Skeletal muscle tissue (tissue), 4 donors: ENCODE measurements around the gene ZGPAT. TPM values are rescaled to one million over a fixed set of nuclear protein-coding genes. Genes with fewer than 3 reads are reported as not detected.

Experiments used
- H3K27ac ChIP-seq: one replicate; pipeline ENCODE4 v1.7.0; 2013; ENCODE audit warnings: mild to moderate bottlenecking, low read depth, low read length, inconsistent platforms
- H3K27me3 ChIP-seq, 3 donors: one replicate each; pipeline ENCODE4 v1.7.0; 2013; ENCODE audit warnings: low read length in 3 of 3; ENCODE audit not compliant: control insufficient read depth in 3 of 3, insufficient read depth in 3 of 3
- H3K36me3 ChIP-seq, 3 donors: one replicate each; pipeline ENCODE4 v1.7.0; 2013; ENCODE audit warnings: low read length in 3 of 3; ENCODE audit not compliant: control insufficient read depth in 3 of 3, insufficient read depth in 3 of 3
- H3K4me1 ChIP-seq, 3 donors: one replicate each; pipeline ENCODE4 v1.7.0; 2013; ENCODE audit warnings: low read length in 3 of 3, mild to moderate bottlenecking in 3 of 3; ENCODE audit not compliant: control insufficient read depth in 3 of 3, insufficient read depth in 3 of 3
- H3K4me3 ChIP-seq, 3 donors: one replicate each; pipeline ENCODE4 v1.7.0; 2013; ENCODE audit warnings: low read length in 3 of 3
- H3K9ac ChIP-seq, 3 donors: one replicate each; pipeline ENCODE4 v1.7.0; 2013; ENCODE audit warnings: low read length in 3 of 3, mild to moderate bottlenecking in 3 of 3, moderate library complexity in 2 of 3, low read depth in 1 of 3
- H3K9me3 ChIP-seq, 3 donors: one replicate each; pipeline ENCODE4 v1.7.0; 2013; ENCODE audit warnings: low read length in 3 of 3; ENCODE audit not compliant: control insufficient read depth in 3 of 3
- total RNA-seq: library from RNA; depleted of rRNA; stranded (reverse); fragments of >200 nt; gene quantifications from one replicate; pipeline ENCODE4 v1.2.3, GENCODE V29; 2014
- donor health status: Osteomylitis.

Gene ZGPAT
- total RNA-seq, 1 donor from 2014 or later = 6.8 TPM

- H3K36me3 ChIP-seq = peaks cover 0 to 2% (median 0%) of the 10 kb centered on the region in 3 donors
- H3K4me3 ChIP-seq = no peak overlapping the region
- H3K9me3 ChIP-seq = no peaks in the 10 kb centered on the region
- H3K9ac ChIP-seq = no peak overlapping the region
- no peak overlapping the region for H3K27ac ChIP-seq
- H3K27me3 ChIP-seq = no peaks in the 10 kb centered on the region
- H3K4me1 ChIP-seq = no peaks in the 10 kb centered on the region
Observed at GRCh38 chr20:63750807-63751470, 43.1 kb downstream of the ZGPAT start.

GRCh38 chr20:63751471-63752271 is 43.8 kb downstream of the ZGPAT start:
- Histone ChIP-seq H3K27ac (no peak overlapping the region), H3K4me3 (no peak overlapping the region), H3K9ac (no peak overlapping the region), H3K4me1 (no peaks in the 10 kb centered on the region), H3K9me3 (no peaks in the 10 kb centered on the region), H3K27me3 (no peaks in the 10 kb centered on the region), H3K36me3 (peaks cover 0 to 2% (median 0%) of the 10 kb centered on the region in 3 donors)

GRCh38 chr20:63752411-63753101 is 44.7 kb downstream of the ZGPAT start:
- H3K36me3 ChIP-seq = peaks cover 0 to 3% (median 0%) of the 10 kb centered on the region in 3 donors
- H3K4me3 ChIP-seq = no peak overlapping the region
- H3K9ac ChIP-seq = no peak overlapping the region
- no peaks in the 10 kb centered on the region for H3K4me1 ChIP-seq
- no peaks in the 10 kb centered on the region for H3K27me3 ChIP-seq
- no peaks in the 10 kb centered on the region for H3K9me3 ChIP-seq
- no peak overlapping the region for H3K27ac ChIP-seq

- Histone ChIP-seq H3K27ac (no peak overlapping the region), H3K36me3 (peaks cover 0 to 3% (median 0%) of the 10 kb centered on the region in 3 donors), H3K9me3 (no peaks in the 10 kb centered on the region), H3K9ac (no peak overlapping the region), H3K27me3 (no peaks in the 10 kb centered on the region), H3K4me1 (no peaks in the 10 kb centered on the region), H3K4me3 (no peak overlapping the region)
Observed at GRCh38 chr20:63753381-63753780, 45.5 kb downstream of the ZGPAT start.

GRCh38 chr20:63754008-63754407 is 46.2 kb downstream of the ZGPAT start:
- Histone ChIP-seq H3K27me3 (no peaks in the 10 kb centered on the region), H3K9me3 (no peaks in the 10 kb centered on the region), H3K4me1 (no peaks in the 10 kb centered on the region), H3K27ac (no peak overlapping the region), H3K4me3 (no peak overlapping the region), H3K36me3 (peaks cover 0 to 3% (median 0%) of the 10 kb centered on the region in 3 donors), H3K9ac (no peak overlapping the region)

GRCh38 chr20:63755933-63756647 is 48.3 kb downstream of the ZGPAT start:
- H3K9me3 ChIP-seq = no peaks in the 10 kb centered on the region
- peaks cover 0 to 2% (median 0%) of the 10 kb centered on the region in 3 donors for H3K36me3 ChIP-seq
- no peak overlapping the region for H3K4me3 ChIP-seq
- H3K27me3 ChIP-seq = no peaks in the 10 kb centered on the region
- no peak overlapping the region for H3K27ac ChIP-seq
- H3K4me1 ChIP-seq = no peaks in the 10 kb centered on the region
- no peak overlapping the region for H3K9ac ChIP-seq

- Histone ChIP-seq H3K27me3 (no peaks in the 10 kb centered on the region), H3K36me3 (peaks cover 0 to 2% (median 0%) of the 10 kb centered on the region in 3 donors), H3K4me3 (no peak overlapping the region), H3K9ac (no peak overlapping the region), H3K27ac (no peak overlapping the region), H3K4me1 (no peaks in the 10 kb centered on the region), H3K9me3 (no peaks in the 10 kb centered on the region)
Observed at GRCh38 chr20:63756648-63756991, 48.8 kb downstream of the ZGPAT start.

GRCh38 chr20:63758152-63758551 is 50.3 kb downstream of the ZGPAT start:
- Histone ChIP-seq H3K4me1 (no peaks in the 10 kb centered on the region), H3K9me3 (no peaks in the 10 kb centered on the region), H3K9ac (no peak overlapping the region), H3K4me3 (no peak overlapping the region), H3K27ac (no peak overlapping the region), H3K27me3 (no peaks in the 10 kb centered on the region), H3K36me3 (peaks cover 0 to 2% (median 0%) of the 10 kb centered on the region in 3 donors)

GRCh38 chr20:63759377-63759901 is 51.6 kb downstream of the ZGPAT start:
- H3K27me3 ChIP-seq = no peaks in the 10 kb centered on the region
- H3K4me3 ChIP-seq = no peak overlapping the region
- H3K36me3 ChIP-seq = peaks cover 0 to 5% (median 3%) of the 10 kb centered on the region in 3 donors
- no peak overlapping the region for H3K9ac ChIP-seq
- H3K9me3 ChIP-seq = no peaks in the 10 kb centered on the region
- no peaks in the 10 kb centered on the region for H3K4me1 ChIP-seq
- no peak overlapping the region for H3K27ac ChIP-seq
